RCC 7860 (cell line): ENCODE data around the gene GPR132.

ENCODE experiments used
- DNase-seq: peaks from one replicate; pipeline ENCODE4 v3.0.0-alpha.2; 2015; ENCODE audit warnings: low spot score
- FAIRE-seq: peaks from 2 replicates; lab custom pipeline; 2012; peaks lifted over from hg19 to GRCh38; lab: Jason Lieb, UNC

The GPR132 gene

GRCh38 chr14:105023144-105023543, 42.1 kb downstream of the GPR132 start:
- FAIRE-seq = no peak

GRCh38 chr14:105022276-105022670, 43.0 kb downstream of the GPR132 start:
- no peak for FAIRE-seq
- DNase-seq = no peak

More at GRCh38 chr14:105023144-105023543, 42.1 kb downstream of the GPR132 start:
- peak; percentile 38 for DNase-seq

GRCh38 chr14:105021656-105022275, 43.5 kb downstream of the GPR132 start:
- no peak for FAIRE-seq
- peak; percentile 16 for DNase-seq

- peak; percentile 75 for DNase-seq
- no peak for FAIRE-seq
Measured at GRCh38 chr14:105020815-105021655, 44.2 kb downstream of the GPR132 start, which contains the start of gene CDCA4. TSS of gene CDCA4 (minus strand) at chr14:105021083. CDS start at chr14:105011929, 9,154 bp downstream.

- no peak for DNase-seq
- no peak for FAIRE-seq
Measured at GRCh38 chr14:105019861-105020814, 45.1 kb downstream of the GPR132 start.

DNA sequence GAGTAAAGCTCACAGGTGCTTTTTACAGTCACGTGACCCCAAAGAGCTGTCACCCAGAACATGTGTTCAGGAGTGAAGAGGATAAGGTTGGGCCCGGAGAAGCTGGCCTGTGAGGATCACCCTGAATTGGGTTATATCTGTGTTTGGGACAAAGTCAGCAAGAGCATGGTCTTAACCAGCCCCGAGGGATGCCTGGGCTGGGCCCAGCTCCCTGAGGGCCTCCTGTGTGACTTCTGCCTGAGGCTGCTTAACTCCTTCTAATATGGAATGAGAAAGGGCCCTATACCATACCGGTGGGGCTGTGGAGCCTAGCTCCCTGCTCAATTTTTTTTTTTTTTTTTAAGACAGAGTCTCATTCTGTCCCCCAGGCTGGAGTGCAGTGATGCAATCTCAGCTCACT, 46.8 kb downstream of the GPR132 start:
- FAIRE-seq (no peak), DNase-seq (no peak)

DNA sequence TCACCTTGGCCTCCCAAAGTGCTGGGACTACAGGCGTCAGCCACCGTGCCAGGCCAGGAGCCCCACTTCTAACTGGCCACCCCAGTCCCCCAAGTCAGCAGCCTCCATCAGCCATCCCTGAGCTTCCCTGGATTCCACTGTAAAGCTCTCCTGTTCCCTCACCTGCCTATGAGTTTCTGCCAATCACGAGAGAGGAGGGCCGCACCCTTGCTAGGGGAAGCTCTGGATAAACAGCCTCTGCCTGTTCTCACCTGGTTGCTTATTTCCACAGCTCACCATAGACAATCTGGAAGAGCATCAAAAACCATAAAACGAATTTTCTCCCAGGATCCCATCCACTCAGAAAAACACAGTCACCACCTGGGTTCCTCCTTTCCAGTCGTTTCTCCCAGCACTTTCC, 49.3 kb downstream of the GPR132 start:
- FAIRE-seq = no peak
- no peak for DNase-seq

DNA sequence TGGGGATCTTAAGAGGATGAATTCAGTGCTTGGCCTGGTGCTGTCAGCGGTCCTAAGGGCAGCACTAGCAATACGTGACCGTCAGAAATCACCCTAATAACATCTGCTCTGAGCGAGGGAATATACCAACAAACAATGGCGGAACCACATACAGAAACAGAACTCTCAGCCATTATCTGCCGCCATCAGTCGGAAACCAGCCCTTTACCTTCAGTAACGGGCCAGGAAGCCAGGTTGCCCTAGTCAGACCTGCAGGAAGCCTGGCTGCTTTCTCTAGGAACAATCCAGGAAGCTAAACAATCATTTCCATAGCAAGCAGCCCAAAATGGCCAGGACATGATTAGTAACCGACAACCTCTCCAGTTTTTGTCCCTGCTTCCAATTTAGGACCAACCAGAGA, 50.0 kb downstream of the GPR132 start:
- DNase-seq (no peak), FAIRE-seq (no peak)

GRCh38 chr14:105014631-105015030, 50.6 kb downstream of the GPR132 start:
- FAIRE-seq (no peak), DNase-seq (no peak)

- DNase-seq = no peak
- FAIRE-seq = no peak
Measured at GRCh38 chr14:105014032-105014431, 51.2 kb downstream of the GPR132 start.

DNA sequence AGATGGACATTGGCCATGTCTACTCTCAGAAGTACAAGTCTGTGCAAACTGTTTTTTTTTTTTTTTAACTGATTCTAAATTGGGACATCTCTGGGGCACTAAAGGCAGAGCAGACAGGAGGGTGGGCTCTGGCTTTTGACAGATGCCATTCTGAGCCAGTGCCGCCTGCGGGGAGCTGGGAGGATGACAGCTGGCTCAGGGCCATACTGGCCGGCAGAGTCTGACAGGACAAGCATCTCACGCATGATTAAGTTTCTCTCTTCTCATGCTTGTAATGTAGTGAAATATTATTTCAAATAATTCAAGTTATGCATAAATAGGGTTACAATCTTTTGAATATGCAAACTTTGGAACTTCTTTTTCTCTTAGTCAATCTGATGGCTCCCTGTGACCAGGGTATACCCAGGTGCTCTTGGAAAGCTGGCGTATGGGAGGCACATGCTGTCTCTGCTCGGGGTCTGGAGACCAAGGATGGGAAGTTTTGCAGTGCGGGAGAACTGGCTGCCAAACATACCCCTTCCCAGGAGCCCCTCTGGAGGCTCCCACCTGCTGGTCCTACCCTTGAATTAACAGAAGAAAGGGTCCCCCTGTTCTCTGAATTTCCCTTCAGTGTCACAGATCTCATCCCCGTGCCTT, 52.0 kb downstream of the GPR132 start:
- DNase-seq = no peak
- FAIRE-seq = no peak

- DNase-seq = no peak
- no peak for FAIRE-seq
Measured at GRCh38 chr14:105012171-105012985, 52.9 kb downstream of the GPR132 start.

DNA sequence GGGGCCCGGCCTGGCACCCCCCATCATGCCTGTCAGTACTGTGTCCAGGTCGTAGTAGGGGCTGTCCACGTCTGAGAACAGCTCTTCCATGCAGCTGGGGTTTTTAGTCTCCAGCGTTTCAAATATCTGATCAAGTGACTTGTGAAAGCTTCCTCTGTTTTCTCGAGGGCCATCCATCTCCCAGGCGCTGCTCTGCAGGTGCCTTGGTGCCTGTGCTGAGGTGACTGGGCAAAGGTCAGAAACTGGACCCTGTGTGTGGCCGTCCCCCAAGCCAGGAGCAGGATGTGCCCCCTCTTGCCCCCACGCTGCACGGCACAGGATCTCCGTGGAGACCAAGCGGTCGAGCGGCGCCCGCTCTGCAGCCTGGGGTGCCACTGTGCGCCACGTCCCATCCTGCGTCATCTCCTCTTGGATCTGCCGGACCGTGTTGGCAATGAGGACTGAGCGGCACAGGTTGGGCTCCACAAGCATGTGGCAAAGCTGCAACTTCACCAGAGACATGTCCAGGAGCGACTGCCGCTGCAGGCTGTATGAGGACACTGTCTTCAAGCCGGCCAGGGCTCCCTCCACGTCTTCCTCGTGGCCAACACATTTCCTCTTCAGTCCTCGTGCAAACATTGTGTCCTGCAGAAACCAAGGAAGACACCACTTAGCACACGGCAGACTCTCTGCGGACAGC, 53.8 kb downstream of the GPR132 start:
- FAIRE-seq (no peak), DNase-seq (no peak)

DNA sequence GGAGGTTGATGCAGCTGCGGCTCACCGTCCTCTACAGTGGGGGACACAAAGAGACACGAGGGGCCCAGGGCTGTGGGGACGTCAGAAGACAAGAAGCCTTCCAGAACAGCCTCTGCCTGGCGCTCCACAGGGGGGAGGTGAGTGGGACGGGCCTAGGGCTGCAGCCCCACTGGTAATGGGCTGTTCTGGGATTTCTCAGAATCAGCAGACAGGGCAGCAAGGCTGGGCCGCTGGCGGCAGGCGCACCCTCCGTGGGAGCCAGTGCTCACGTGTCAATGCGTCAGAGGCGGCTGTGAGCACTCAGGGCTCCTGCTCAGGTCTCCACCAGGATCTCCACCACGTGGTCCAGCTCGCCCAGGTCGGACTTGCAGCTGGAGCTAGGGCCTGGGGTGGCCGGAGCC, 54.3 kb downstream of the GPR132 start:
- FAIRE-seq (no peak), DNase-seq (no peak)

DNA sequence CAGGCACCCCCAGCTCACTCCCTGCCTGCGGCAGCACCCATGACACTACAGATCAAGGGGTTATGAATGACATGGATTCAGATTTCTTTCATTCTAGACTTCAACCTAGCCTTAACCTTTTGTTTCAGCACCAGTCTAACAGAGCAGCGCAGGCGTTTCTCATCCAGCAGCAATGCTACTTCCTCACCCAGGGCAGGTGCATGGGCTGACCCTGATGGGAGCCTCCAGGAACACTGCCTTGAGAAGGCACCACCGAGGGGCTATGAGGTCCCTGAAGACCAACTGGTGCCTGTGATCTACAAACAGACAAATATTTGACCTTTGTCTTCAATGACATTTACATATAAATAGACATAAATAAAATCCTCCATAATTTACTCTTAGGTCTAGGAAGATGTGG, 55.1 kb downstream of the GPR132 start:
- no peak for FAIRE-seq
- DNase-seq = no peak

GRCh38 chr14:105007593-105008264, 57.5 kb downstream of the GPR132 start:
- no peak for DNase-seq
- no peak for FAIRE-seq

GRCh38 chr14:105006831-105007592, 58.2 kb downstream of the GPR132 start:
- FAIRE-seq = no peak
- no peak for DNase-seq
